OCI-M2 (cell line): ENCODE measurements around the gene TNFAIP8L1.

ENCODE experiments used
- DNase-seq: peaks from one replicate; lab custom pipeline; 2025; ENCODE audit not compliant: unreplicated experiment; lab: John Stamatoyannopoulos, UW

TNFAIP8L1 gene

DNA sequence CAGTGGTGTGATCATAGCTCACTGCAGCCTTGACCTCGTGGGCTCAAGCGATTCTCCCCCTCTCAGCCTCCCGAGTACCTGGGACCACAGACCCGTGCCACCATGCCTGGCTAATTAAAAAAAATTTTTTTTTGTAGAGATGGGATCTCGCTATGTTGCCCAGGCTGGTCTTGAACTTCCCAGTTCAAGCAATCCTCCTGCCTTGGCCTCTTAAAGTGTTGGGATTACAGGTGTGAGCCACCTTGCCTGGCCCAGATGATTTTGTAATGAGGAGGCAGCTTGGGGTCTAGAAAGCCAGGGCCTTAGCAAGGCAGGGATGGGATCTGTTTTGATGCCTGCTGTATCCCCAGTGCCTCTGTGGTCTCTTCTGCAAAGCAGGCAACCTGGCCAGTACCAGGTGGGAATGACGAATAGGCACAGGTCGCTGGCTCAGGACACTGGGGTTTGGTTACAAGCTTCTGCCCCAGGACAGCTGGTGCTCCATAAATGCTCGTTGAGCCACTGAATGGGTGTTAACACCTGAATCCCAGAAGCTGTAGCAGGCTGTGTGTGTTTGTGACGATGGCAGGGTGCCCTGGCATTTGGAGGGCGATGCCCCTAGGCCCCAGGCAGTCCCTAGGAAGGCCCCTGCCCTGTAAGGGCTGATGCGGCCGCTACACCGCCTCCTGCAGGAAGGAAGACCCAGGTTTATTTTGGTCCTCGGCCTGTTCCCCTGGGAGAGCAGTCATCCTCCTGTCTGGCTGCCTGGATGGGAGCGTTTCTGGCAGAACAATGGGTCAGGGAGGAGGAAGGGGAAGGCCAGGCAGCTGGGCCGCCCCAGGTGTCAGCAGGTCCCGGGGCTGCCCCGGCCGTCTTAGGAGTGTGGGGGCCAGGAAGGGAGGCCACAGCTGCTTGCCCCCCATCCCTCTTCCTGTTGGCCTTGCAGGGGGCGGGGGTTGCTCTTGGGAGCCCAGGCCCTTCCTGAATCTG lies 8.6 kb downstream of the TNFAIP8L1 start:
- DNase-seq: no peak

- no peak for DNase-seq
Measured at GRCh38 chr19:4649392-4650047, 10.2 kb downstream of the TNFAIP8L1 start.

DNA sequence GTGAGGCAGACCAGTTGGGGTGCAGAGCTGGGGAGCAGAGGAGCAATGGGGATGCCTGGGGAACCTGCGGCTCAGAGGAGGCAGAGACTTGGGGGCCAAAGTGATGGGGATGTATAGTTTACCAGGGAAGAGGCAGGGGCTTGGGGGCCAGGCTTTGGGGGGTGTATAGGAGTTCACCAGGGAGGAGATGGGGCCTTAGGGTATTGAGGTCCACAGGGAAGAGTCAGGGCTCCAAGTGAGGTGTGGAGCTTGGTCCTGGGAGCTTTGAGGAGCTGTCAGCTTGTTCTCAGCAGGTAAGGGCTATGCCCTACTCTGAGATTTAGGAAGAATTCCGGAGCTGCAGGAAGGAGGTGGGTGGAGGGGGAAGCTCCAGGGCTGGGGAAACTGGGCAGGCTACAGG lies 10.8 kb downstream of the TNFAIP8L1 start:
- DNase-seq: no peak

- DNase-seq: no peak
Measured at GRCh38 chr19:4652075-4652474, 12.8 kb downstream of the TNFAIP8L1 start.

DNA sequence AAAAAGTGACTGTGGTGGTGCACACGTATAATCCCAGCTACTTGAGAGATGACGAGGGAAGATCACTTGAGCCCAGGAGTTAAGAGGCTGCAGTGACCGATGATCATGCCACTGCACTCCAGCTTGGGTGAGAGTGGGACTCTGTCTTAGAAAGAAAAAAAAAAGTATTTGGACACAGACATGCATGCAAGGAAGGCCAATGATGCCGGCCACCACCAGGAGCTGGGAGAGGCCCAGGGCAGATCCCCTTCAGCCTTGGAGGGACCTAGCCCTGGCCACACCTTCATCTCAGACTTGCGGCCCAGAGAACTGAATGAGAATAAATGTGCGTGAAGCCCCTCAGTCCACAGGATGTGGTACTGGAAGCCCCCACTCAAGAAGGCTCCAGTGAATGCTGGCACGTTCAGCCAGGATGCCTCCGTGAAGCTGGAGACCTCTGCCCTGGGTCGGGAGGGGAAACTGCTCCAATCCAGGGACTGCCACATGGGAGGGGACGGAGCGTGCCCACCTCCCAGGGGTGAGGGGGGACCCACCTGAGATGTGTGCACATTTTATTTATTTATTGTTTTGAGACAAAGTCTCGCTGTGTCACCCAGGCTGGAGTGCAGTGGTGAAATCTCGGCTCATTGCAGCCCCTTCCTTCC lies 14.6 kb downstream of the TNFAIP8L1 start:
- no peak for DNase-seq

DNA sequence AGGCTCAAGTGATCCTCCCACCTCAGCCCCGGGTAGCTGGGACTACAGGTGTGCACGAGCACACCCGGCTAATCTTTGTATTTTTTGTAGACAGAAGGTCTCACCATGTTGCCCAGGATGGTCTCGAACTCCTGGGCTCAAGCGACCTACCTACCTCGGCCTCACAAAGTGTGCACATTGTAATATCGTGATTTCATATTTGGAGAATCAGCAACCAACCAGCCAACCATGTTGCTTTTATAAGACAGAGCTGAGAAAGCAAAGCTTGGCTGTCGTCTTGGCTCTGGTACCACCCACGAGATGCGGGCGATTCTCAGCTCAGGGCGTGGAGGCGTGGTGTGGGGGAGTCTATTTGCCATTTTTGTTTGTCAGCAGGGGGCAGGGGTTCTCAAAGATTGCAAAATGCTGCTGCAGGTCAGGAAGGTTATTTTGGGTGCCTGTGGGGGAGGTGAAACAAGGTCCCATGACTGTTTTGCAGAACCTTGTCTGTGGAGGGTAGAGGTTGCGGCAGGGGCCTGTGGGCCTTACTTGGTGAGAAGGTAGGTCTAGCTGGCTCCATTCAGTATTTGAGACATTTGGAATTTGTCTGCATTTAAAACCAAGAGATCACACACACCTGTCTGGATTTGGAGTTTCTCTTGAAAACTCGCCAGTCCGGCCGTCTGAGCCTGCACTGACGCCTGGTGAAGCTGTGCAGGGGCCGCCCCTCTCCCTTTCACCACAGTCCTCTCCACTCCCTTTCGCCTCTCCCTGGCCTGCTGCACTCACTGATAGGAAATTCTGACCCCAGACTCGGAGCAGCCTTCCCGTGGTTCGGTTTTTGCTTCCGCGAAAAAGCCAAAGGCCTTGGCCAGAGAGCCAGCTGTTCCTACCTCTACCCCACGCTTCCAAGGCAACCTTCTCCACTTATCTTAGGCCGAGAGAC lies 15.4 kb downstream of the TNFAIP8L1 start:
- no peak for DNase-seq

DNA sequence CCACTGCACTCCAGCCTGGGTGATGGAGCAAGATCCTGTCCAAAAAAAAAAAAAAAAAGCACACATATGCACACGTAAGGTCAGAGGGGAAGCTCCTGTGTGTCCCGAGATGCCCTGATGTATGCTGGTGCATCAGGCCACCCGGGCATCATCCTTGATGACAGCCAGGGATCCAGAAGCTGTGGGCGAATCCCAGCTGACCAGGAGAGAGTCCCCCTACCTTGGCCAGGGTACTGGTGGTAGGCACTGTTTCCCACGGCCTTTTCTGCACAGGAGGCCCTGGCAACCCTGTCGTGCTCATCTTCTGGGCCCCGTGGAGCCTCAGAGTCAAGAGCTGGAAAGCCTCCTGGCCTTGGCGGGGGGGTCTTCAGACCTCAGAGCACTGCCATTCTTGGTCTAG lies 16.8 kb downstream of the TNFAIP8L1 start:
- DNase-seq: no peak

GRCh38 chr19:4657262-4657661 lies 17.9 kb downstream of the TNFAIP8L1 start:
- DNase-seq: no peak

- no peak for DNase-seq
Measured at GRCh38 chr19:4657835-4658234, 18.5 kb downstream of the TNFAIP8L1 start.

- no peak for DNase-seq
Measured at GRCh38 chr19:4660181-4660791, 21.0 kb downstream of the TNFAIP8L1 start.

DNA sequence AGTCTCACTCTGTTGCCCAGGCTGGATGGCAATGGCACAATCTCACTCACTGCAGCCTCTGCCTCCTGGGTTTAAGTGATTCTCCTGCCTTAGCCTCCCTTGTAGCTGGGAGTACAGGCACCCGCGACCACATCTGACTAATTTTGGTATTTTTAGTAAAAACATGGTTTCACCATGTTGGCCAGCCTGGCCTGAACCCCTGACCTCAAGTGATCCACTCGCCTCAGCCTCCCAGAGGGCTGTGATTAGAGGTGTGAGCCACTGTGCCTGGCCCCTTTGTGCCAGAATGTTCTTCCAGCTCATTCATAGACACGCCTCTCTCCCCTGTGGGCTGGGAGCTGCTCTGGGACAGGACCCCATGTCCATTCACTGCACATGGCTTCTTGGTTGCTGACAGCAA lies 21.7 kb downstream of the TNFAIP8L1 start:
- no peak for DNase-seq

GRCh38 chr19:4662020-4662695 lies 22.8 kb downstream of the TNFAIP8L1 start:
- no peak for DNase-seq

DNA sequence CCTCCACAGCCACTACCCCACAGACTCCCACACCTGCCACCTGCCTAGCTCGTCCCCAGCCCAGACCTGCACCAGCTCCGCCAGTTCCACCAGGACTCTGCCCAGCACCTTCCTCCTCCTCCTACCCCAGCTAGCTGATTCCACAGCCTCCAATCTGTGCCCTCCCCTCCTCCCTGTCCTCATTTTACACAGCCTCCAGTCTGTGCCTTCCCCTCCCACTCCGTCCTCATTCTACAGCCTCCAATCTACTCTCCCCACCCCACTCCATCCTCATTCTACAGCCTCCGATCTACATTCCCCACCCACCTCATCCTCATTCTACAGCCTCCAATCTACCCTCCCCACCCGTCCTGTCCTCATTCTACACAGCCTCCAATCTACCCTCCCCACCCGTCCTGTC lies 23.5 kb downstream of the TNFAIP8L1 start:
- no peak for DNase-seq

DNA sequence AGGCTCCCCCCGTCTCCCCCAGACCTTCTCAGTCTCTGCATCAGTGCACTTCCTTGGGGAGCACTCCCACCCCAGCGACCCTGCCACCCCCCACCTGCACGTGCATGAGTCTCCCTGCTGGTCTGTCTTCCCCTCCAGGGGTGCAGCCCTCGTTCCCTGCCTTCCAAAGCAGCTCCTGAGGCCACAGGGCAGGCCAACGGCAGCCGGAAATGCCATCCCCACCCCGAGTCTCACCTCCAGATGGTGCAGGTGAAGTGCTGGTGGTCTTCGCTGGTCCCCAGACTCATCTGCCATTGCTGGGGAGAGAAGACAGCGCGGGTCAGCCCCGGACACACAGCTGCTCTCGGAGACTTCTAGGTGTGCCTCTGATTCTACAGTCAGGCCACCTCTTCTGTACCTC lies 25.3 kb downstream of the TNFAIP8L1 start:
- DNase-seq: no peak

DNA sequence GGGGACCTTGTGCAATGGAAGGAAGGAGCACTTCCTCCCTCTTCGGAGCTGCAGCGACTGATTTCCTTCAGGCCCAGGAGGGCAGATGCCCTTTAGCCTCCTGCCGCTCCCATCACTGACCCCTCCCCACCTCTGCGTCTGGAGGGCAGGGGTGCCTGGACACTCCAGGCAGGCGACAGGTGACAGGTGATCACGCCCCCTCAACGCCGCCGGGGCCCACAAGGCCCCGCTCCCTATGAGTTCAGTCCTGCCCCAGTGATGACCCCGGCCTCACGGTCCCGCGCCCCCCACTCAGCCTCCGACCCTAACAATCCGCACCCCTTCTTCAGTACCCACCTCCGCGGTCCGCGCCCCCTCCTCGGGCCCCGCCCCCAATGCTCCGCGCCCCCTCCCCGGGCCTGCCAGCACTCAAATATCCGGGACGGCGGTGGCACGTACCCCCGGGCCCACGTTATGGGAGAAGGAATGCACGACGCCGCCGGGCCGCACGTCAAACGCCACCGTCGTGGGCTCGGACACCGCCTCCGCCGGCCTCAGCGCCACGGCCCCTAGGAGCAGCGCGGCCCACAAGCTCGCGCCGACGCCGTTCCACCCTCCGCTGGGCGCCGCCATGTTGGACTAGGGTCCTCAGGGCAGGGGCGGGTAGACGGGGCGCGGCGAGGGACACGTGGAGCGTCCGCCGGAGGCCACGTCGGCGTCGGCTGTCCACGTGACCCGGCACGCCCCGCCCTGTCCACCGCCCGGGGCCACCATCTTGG lies 30.6 kb downstream of the TNFAIP8L1 start, which contains the start of gene MYDGF:
Gene MYDGF (minus strand): TSS at position 620 of the 758 bp plus-strand sequence. CDS start 8 bp downstream, at position 612.
- DNase-seq: peak; percentile 36

DNA sequence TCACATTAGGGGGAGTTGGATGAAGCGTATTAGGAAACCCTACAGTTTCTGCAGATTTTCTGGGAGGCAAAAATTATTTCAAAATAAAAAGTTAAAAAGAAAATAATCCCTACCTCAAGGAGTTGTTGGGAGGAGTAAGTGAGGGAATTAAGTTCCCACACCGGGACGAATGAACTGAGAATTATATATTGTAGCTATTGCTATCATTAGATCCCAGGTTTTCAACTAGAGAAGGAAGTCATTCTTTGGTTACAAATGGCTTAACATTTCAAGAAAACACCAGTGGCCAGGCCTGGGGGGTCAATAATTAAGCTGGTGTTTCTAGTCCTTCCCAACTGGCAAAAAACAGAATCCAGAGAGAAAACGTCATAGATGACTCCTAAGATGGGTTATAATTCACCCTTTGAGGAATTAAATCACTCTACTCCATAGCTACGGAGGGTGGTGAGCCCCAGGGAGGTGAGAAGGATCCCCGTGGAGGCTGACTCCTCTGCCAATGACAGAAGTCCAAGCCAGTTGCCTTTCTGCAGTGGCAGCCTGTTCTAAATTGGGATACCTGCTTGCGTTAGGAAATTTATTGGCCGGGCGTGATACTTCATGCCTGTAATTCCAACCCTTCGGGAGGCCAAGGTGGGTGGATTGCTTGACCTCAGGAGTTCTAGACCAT lies 32.0 kb downstream of the TNFAIP8L1 start:
- DNase-seq: no peak

DNA sequence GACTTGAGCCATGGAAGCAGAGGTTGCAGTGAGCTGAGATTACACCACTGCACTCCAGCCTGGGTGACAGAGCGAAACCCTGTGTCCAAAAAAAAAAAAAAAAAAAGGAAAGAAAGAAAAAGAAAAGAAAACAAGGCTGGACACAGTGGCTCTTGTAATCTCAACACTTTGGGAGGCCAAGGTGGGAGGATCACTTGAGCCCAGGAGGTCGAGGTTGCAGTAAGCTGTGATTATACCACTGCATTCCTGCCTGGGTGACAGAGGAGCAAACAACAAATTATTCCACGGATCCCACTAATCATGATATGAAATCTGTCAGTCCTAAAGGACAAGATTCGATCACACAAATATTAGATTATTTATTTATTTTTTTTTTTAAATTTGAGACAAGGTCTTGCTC lies 33.9 kb downstream of the TNFAIP8L1 start:
- DNase-seq: no peak

- DNase-seq: no peak
Measured at GRCh38 chr19:4673726-4674125, 34.4 kb downstream of the TNFAIP8L1 start.
